Cardiac fibroblast (primary cell): Measurements from ENCODE around the gene SUCNR1.
"Not testable (repeated sequence)": the region's sequence is repeated elsewhere in the genome, so short reads cannot be mapped to it uniquely, and the experiment has no call there.

Source experiments
- DNase-seq, 2 donors: peaks; one replicate each; pipeline versions ENCODE4 v3.0.0 to v3.0.0-alpha.2; 2010; ENCODE audit warnings: low read depth in 2 of 2
- H3K4me3 ChIP-seq, 2 donors: replicated peaks in 1 of 2; 1 replicate in 1 of 2; 2 replicates in 1 of 2; pipeline ENCODE4 v1.5.1; 2011; ENCODE audit warnings: low read depth in 2 of 2, low read length in 2 of 2, mild to moderate bottlenecking in 2 of 2, moderate library complexity in 1 of 2
- TF ChIP-seq, protein P1 (sequence below): IDR thresholded peaks from one replicate; pipeline ENCODE4 v1.5.1; 2011; ENCODE audit warnings: low read depth, mild to moderate bottlenecking, low read length, inconsistent platforms

The SUCNR1 gene

DNA sequence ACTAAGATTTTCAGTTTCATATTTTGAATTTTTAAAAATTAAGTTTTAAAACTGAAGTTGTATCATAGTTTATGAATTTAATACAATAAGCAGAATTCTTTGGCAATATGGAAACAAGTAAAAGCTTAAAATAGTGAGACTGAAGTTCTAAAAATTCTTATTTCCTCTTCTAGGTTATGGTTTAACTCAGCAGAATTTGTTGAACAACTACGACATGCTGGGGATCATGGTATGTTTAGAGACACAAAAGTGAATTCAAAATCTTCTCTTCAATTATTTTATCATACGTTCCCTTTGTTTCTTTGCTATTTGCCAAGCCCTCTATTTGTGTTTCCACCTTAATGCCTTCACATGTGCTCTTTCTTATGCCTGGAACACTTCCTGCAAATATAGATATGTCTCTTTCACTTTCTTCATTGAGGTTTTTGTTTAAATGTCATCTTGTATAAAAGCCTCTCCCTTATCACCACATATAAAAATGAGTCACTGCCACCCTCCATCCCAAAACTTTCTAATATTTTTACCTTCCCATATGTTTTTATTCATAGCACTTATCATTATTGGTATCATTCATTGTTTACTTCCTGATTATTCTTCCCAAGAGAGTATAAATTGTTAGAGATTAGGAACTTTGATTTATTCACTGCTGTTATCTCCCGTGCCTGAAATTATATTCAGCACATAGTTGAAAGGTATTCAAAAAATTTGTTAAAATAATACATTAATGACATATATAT, 6.4 kb downstream of the SUCNR1 start:
- no peak overlapping the region for H3K4me3 ChIP-seq
- no peak for DNase-seq

DNA sequence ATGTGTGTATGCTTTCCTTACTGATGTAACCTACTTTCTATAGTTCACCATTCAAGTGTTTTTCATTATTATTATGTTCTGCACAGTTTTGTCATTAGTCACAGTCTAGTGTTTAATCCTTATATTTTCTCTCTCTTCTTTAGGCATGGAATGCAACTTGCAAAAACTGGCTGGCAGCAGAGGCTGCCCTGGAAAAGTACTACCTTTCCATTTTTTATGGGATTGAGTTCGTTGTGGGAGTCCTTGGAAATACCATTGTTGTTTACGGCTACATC, 6.9 kb downstream of the SUCNR1 start:
- no peak for DNase-seq
- no peak overlapping the region for H3K4me3 ChIP-seq
- TF ChIP-seq, protein P1, sequence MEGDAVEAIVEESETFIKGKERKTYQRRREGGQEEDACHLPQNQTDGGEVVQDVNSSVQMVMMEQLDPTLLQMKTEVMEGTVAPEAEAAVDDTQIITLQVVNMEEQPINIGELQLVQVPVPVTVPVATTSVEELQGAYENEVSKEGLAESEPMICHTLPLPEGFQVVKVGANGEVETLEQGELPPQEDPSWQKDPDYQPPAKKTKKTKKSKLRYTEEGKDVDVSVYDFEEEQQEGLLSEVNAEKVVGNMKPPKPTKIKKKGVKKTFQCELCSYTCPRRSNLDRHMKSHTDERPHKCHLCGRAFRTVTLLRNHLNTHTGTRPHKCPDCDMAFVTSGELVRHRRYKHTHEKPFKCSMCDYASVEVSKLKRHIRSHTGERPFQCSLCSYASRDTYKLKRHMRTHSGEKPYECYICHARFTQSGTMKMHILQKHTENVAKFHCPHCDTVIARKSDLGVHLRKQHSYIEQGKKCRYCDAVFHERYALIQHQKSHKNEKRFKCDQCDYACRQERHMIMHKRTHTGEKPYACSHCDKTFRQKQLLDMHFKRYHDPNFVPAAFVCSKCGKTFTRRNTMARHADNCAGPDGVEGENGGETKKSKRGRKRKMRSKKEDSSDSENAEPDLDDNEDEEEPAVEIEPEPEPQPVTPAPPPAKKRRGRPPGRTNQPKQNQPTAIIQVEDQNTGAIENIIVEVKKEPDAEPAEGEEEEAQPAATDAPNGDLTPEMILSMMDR, result no peak

More for the DNA sequence above, 6.4 kb downstream of the SUCNR1 start:
- TF ChIP-seq, protein P1, result no peak

DNA sequence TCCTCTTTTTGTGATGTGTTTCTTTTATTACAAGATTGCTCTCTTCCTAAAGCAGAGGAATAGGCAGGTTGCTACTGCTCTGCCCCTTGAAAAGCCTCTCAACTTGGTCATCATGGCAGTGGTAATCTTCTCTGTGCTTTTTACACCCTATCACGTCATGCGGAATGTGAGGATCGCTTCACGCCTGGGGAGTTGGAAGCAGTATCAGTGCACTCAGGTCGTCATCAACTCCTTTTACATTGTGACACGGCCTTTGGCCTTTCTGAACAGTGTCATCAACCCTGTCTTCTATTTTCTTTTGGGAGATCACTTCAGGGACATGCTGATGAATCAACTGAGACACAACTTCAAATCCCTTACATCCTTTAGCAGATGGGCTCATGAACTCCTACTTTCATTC, 7.7 kb downstream of the SUCNR1 start:
- H3K4me3 ChIP-seq, result no peak overlapping the region
- DNase-seq, result no peak
- TF ChIP-seq, protein P1, result no peak

DNA sequence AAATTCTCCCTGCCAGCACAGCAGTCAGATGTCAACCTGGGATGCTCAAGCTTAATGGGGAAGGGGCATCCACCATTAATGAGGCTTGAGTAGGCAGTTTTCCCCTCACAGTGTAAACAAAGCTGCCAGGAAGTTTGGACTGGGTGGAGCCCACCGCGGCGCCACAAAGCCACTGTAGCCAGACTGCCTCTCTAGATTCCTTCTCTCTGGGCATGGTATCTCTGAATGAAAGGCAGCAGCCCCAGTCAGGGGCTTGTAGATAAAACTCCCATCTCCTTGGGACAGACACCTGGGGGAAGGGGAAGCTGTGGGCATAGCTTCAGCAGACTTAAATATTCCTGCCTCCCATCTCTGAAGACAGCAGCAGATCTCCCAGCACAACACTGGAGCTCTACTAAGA, 12.0 kb downstream of the SUCNR1 start:
- not testable (repeated sequence) for H3K4me3 ChIP-seq, DNase-seq

DNA sequence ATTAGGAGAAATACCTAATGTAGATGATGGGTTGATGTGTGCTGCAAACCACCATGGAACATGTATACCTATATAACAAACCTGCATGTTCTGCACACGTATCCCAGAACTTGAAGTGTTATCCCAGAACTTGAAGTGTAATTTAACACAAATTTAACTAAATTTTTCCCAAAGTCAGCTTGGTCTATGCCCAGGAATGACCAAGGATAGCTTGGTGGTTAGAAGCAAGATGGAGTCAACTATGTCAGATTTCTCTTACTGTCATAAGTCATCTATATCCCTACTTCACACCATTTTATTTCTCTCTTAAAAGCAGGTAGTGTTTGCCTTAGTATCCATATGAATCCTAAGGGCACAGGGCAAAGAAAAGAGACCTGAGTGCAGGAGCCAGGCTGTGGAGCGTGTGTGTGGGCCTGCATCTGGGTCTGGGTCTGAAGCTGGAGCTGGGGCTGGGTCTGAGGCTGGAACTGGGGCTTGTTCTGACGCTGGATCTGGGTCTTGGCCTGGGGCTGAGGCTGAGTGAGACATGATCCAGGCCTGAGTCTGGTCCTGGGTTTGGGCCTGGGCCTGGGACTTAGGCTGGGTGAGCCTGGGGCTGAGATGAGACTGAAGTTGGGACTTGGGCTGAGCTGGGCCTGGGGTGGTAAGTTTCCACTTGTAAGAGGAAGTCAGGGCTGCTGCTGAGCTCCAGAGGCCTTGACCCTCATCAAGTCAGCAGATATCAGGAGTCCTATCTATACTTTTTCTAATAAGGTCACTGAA, 14.2 kb downstream of the SUCNR1 start:
- not testable (repeated sequence) for DNase-seq, H3K4me3 ChIP-seq

DNA sequence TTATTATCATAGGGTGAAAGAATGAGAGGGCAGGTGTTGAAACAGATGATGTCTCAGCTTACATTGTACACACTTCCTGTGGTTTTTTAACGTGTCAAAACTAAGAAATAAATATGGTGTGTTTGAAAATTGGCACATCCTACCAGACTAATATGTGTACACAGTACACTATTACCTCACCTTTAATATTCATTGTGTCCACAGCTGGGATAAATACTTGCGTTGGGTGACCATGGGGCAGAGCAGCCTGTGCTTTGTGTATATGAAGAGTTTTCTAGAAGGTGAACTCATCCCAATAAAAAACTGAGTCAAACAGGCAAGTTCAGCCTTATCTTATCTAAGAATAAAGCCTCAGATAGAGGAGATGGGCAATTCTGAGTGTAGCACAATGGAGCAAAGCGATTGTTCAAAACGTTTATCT, 17.3 kb downstream of the SUCNR1 start:
- H3K4me3 ChIP-seq, result no peak overlapping the region
- DNase-seq, result peak in 1 of 2 donors; percentile 56
- TF ChIP-seq, protein P1, result no peak

DNA sequence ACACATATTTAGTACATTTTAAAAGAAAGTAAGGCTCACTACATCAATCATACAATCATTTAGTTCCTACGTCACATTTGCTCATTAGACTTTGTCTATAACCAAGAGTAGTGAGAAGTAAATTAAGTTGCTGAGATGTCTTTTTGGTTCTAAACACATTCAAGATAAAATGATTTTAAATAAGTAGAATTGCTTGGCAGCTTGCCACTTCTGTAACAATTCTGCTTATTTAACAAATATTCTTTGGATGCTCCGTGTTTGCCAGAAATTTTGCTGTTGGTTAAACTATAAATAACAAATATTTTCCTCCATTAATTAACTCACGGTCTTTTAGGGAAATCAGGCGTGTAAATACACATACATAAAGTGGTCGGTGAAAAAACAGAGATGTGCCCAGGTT, 18.3 kb downstream of the SUCNR1 start:
- TF ChIP-seq, protein P1, result no peak
- no peak overlapping the region for H3K4me3 ChIP-seq
- no peak for DNase-seq

DNA sequence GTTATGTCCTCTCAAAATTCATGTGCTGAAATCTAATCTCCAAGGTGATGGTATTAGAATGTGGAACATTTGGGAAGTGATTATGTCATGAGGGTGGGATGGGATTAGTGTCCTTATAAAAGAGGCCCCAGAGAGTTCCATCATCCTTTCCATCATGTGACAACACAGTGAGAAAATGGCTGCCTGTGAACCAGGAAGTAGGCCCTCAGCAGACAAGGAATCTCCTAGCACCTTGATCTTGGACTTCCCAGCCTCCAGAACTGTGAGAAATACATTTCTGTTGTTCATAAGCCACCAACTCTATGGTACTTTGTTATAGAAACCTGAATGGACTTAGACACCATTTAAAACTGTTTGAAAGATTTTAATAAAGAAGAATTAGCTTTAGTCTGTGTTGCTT, 20.8 kb downstream of the SUCNR1 start:
- TF ChIP-seq, protein P1, result no peak
- no peak overlapping the region for H3K4me3 ChIP-seq
- no peak for DNase-seq
